IMR-90 (cell line): ENCODE results near the gene PSEN1.

Experiments
- POLR2A ChIP-seq: IDR thresholded peaks from 2 replicates; pipeline ENCODE4 v1.6.1; 2012; ENCODE audit warnings: mild to moderate bottlenecking, low read depth, low read length
- RAD21 ChIP-seq: IDR thresholded peaks from 2 replicates; pipeline ENCODE4 v1.6.1; 2012; ENCODE audit warnings: low read length, improper control_type of control experiment
- TF ChIP-seq, protein P1 (sequence below): conservative IDR thresholded peaks from 2 replicates; pipeline ENCODE4 v1.5.1; 2012; ENCODE audit warnings: mild to moderate bottlenecking, low read depth, low read length, improper control_type of control experiment
- TF ChIP-seq, protein P2 (sequence below): fragments of 150-350 bp; IDR thresholded peaks from 2 replicates; pipeline ENCODE4 v1.6.1; 2017; ENCODE audit warnings: mild to moderate bottlenecking, antibody characterized with exemption, low read length, low read depth

DNA sequence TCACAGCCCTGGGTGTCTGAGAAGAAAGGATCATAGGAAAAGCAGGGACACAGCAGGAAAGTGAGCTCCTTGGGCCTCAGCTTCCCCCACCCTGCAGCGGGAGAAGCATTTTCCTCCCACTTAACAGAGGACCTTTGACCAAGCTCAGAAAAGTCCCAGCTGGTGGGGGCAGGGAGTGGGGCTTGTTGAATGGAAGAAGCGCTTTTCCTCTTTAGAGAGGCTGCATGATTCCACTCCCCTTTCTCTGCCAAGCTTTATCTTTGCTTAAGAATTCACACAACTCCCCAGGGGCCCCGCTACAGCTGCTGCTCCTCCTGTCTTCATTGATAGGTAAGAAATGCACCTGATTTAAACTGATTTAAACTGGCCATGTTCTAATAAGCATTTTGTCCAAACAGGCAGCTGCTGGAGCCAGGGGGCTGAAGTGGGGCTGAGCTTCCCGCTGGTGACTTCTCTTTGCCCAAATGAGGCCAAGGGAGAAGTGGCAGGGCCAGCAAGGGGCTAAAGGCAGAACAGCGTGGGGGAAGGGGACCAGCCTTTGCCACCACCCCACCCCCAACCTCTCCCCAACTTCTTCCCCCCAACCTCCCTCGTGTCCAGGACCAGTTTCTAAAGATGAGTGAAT lies 99.3 kb downstream of the PSEN1 start:
- TF ChIP-seq, protein P1, sequence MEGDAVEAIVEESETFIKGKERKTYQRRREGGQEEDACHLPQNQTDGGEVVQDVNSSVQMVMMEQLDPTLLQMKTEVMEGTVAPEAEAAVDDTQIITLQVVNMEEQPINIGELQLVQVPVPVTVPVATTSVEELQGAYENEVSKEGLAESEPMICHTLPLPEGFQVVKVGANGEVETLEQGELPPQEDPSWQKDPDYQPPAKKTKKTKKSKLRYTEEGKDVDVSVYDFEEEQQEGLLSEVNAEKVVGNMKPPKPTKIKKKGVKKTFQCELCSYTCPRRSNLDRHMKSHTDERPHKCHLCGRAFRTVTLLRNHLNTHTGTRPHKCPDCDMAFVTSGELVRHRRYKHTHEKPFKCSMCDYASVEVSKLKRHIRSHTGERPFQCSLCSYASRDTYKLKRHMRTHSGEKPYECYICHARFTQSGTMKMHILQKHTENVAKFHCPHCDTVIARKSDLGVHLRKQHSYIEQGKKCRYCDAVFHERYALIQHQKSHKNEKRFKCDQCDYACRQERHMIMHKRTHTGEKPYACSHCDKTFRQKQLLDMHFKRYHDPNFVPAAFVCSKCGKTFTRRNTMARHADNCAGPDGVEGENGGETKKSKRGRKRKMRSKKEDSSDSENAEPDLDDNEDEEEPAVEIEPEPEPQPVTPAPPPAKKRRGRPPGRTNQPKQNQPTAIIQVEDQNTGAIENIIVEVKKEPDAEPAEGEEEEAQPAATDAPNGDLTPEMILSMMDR = no peak
- TF ChIP-seq POLR2A (no peak), RAD21 (no peak)
- TF ChIP-seq, protein P2, sequence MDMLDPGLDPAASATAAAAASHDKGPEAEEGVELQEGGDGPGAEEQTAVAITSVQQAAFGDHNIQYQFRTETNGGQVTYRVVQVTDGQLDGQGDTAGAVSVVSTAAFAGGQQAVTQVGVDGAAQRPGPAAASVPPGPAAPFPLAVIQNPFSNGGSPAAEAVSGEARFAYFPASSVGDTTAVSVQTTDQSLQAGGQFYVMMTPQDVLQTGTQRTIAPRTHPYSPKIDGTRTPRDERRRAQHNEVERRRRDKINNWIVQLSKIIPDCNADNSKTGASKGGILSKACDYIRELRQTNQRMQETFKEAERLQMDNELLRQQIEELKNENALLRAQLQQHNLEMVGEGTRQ = no peak
